Loucy (cell line): ENCODE measurements around the gene TAGLN3.

Source experiments
- CTCF ChIP-seq: fragments of 200-600 bp; sonication (generic); conservative IDR thresholded peaks from 2 replicates; pipeline ENCODE4 v1.5.1; 2014; ENCODE audit warnings: mild to moderate bottlenecking, antibody characterized with exemption, low read length
- EZH2phosphoT487 ChIP-seq: fragments of 200-600 bp; IDR thresholded peaks from 2 replicates; pipeline ENCODE4 v1.6.1; 2018; ENCODE audit warnings: antibody characterized with exemption, mild to moderate bottlenecking, moderate library complexity, borderline replicate concordance

GRCh38 chr3:111965484-111965883 is 33.2 kb upstream of the TAGLN3 start:
- no peak for TF ChIP-seq EZH2phosphoT487
- TF ChIP-seq CTCF = no peak
